NOMO-1 treated with dmso at 0.1 percent for 144 hours (cell line): Measurements from ENCODE around the gene OSBPL2.

Source experiments
- DNase-seq: peaks from one replicate; lab custom pipeline; 2025; ENCODE audit not compliant: unreplicated experiment; lab: John Stamatoyannopoulos, UW

OSBPL2 gene

DNA sequence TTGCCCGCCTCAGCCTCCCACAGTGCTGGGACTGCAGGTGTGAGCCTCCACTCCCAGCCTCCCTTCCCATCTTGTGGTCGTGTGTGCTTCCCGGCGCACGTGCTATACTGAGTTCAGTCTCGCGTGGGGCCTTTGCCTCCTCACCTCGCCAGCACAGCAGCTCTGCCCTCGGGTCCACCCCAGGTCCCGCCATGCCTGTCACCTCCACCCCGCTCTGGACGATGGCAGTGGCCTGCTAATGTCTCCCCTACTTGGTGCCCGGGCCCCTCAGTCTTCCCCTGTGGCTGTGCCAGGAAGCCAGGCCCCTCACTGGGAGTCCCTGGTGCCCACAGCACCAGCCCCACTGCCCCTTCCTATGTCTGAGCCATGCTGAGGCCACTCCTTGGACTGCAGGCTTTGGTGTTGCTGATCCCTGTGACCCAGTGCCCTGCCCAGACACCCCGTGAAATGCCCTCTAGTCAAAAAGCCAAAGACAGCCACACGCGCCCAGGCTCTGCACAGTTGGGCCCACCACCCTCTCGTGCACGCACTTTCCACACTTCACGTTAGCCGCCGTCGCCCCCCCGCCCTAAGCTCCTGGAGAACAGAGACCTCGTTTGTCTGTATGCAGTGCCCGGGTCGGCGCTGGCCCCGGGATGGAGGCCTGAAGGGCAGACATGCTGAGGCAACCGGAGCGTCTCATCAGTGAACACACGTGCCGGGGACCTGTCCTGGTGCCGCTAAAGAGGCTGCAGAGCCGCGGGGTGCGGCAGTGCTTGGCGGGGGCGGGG is 32.5 kb upstream of the OSBPL2 start:
- DNase-seq, result no peak

DNA sequence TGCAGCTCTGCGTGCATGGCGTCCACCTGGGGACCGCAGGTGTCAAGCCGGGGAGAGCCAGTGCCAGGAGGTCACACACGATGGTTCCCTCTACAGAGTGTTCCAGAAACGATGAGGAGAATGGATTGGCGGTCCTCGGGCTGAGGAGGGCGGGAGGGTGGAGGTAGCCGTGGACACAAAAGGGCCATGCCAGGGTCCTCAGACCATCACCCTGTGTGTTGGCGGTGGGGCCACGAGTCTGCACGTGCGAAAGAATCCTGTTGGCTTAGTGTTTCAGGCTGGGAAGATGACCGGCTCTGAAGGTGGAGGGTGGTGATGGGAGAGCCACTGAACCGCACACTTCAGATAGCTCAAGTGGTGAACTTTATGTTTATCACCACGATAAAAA is 31.9 kb upstream of the OSBPL2 start:
- DNase-seq, result no peak

DNA sequence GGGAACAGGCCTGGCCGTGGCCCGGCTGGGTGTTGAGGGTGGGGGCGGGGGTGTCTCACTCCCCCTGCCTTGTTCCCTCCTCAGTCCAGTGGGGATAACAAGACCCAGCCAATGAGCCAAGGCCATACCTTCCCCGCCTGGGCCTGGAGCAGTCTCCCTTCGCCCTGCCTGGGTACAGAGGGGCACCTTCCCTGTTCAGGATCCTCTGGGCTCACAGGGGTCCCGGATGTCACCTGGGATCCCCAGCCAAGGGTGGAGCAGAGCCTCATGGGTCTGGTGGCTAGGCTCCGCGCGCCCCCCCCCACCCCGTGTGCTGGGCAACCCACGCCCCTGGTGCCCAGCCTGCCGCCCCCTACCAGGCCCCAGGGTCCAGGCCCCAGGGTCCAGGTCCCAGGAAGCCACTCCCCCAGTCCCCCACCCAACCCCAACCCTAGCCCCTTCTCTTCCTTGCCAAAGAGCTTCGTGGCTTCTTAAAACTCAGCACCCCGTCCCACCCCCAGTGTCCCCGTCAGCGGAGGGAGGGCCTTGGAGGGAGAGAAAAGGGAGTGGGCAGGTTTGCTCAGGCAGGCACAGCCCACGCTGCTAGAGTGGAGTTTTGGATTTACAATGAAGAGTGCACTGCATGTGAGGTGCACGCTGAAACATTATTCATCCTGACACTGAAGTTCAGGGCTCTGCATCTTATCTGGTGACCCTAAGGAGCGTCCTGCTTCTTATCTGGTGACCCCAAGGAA is 30.1 kb upstream of the OSBPL2 start:
- no peak for DNase-seq

DNA sequence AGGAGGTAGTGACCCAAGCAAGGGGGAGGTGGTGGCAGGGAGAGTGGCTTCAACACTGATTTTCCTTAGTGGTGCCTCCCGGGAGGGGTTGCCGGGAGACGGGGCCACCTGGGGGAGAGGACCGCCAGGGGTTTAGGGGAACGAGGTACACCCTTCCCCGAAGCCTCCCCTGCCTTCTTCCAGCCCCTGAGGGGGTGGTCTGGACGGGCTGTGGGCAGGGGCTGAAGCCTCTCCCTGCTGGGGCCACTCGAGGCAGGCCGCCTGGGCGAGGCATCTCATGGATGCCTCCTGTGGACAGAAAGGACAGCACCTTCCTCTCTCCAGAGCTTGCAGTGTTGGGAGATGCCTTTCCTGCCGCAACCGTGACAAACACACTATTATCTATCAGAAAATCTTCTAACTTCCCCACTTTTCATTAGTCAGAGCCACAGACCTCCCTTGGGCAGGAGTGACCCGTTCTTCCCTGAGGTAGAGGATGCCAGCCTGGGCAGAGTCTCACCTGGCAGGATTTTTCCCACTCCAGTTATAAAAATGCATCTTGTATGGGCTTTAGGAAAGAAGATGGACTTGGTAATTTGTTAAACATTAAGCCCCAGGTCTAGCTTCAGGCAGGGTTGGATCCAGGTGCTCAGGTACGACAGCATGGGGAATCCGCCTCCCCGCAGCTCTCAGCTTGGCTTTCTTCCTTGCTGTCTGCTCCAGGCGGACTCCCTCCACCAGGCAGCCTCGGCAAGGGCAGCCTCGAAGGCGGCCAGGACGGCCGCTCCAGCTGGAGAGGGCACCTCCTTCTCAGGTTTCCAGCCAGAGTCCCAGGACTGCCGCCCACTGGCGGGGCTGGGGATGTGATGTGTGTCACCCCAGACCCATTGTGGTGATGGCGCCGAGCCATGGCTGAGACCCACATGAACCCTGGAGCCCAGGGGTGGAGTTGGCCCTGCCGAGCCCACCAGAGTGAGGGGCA is 29.2 kb upstream of the OSBPL2 start:
- no peak for DNase-seq

DNA sequence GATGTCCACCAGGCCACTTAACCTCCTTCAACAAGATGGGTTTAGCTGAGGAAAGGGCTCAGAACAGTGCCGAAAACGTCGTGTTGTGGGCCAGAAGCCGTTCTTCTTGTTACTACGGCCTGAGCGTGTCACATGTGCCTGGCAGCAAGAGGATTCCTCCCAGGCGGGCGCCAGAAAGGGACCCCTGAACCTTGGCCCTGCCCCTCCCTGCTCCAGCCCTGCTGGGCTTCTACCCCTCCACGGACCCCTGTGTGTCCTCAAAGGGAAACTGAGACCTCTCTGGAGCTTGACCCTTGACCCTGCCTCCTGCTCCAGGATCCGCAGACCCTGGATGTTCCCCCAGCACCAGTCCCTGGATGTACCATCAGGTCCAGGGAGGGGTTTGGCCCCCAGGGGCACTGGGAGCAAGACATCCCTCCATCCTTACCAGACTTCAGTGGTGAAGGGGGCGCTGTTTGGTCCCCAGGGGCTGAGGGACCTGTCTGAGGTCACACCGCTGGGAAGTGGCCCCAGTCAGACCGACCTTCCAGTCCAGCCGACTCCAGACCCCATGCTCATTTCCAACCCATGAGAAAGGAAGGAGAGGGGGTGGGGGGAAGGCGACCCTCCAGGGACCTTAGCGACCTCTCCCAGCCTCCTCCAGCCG is 28.3 kb upstream of the OSBPL2 start:
- DNase-seq, result no peak

DNA sequence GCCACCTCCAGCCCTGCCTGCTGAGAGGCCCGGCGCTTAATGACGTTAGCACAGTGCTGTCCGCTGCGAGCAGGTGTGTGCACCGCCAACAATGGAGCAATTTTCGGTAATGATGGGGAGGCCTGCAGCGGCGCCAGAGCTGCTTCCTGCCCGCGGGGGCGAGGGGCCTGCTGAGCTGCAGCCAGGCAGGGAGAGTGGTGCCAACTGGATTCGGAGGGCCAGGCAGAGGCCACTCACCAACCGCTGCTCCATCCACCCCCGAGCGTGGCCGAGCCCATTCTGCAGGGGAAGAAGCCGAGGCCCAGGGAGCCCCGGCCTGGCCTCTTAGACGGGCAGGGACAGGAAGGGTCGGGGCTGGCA is 27.8 kb upstream of the OSBPL2 start:
- no peak for DNase-seq

DNA sequence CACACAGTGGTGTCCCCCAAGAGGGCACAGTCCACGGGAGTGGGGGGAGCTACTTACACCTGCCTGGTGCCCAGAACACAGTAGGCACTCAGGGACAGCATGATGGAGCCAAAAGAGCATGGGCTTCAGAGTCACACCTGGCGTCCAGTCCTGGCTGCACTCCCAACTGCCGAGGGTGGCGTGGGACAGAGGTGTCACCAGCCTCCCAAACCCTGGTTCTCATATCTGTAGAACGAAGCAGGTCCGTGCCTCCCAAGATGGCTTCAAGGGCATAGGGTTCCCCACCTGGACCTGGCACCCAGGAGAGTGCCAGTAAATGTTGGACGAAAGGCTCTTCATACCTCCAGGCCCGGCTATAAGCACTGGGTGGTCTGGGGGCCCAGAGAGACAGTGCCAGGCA is 27.1 kb upstream of the OSBPL2 start:
- no peak for DNase-seq

DNA sequence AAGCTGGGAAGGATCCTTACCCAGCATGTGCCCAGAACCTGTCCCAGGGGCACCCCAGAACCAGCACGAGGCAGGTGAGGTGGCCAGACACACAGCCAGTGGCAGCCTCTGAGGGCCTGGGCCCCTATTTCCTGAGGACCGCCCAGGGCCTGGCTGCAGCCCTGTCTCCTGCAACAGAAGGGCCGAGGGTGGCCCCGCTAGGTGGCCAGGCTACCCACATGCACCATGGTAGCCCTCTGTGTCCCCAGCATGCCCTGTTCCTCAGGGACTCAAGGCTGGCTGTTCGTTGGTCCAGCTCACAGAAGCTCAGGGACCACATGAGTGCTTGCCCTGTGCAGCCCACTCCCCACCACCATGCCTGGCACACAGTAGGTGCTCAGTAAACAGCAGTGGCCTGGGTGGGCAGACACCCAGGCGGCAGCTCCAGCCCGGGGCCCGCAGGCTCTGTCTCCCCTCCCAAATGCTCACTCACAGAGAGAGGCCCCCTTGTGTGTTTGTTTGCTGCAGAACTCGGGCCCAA is 26.5 kb upstream of the OSBPL2 start:
- DNase-seq, result no peak

DNA sequence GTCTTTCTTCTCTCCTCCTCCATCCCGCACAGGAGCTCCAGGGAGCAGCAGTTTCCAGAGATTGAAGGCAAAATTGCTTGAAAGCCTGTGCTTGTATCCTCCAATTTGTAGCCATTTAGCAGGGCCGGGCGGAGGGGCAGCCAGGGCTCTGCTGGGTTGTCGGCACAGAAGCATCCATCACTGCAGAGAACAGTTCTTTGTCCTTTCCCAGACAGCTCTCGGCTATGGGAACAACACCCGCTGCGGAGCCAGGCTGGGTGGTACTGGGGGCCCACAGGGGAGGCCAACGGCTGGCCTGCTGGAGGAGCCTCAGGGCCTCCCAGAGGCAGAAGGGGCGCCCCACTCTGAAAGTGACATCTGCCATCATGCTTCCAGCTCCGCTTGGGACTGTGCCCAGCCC is 26.0 kb upstream of the OSBPL2 start:
- no peak for DNase-seq

DNA sequence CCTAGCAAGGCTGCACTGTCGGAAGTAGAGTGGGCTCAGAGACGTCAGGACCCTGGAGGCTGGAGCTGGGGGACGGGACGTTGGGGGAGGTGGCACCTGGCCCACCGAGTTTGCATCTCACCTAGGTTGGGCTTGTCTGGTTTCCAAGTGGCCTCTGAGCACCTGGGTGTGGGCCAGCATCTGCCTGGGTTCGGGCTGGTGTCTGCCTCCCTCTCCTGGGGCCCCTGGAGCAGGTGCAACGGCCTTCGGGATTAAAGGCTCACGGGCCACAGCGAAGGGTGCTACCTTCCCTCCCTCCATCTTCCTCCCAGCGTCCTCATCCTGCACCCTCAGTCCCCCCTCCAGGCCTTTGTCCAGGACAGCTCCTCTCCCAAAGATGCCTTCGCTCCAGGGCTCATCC is 24.3 kb upstream of the OSBPL2 start:
- no peak for DNase-seq

DNA sequence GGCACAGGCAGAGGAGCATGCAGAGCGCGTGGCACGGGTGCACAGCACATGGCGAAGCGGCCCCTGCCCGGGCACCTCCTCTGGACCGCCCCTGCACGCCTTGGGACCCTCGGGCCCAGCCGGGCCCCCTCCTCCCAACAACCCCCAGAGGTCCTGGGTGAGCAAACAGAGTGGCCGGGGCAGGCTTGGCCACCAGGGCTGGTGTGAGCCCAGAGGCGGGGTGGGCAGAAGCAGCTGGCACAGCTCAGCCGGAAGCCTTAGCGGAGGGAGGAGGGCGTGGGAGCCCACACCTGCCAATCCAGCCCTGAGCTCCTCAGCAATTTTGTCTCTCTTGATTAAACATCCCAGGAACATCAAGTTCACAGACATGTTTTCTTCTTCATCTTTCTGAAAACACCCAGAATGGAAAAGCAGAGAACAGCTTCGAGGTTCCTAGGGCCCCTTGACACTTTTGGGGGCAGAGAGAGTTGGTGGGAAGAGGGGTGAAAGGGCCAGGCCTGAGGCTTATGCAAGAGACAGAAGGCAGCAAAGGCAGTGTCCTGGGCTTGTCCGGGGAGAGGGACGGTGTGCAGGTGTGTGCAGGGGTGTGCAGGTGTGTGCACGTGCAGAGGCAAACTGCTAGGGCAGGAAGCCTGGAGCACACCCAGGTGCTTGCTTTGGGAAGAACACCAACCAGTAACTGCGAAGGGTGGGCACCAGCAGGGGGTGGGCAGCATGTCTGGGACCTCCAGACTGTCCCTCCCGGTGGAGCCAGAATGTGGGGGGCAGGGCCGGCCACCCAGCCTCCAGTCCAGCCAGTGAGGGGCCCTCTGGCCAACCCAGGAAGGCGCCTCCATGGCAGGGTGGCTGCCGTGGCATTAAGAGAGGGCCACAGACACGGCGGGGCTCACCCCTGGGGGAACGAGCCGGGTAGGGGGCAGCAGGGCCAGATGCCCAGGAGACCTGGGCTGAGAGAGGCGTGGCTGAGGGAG is 23.0 kb upstream of the OSBPL2 start:
- DNase-seq, result no peak

DNA sequence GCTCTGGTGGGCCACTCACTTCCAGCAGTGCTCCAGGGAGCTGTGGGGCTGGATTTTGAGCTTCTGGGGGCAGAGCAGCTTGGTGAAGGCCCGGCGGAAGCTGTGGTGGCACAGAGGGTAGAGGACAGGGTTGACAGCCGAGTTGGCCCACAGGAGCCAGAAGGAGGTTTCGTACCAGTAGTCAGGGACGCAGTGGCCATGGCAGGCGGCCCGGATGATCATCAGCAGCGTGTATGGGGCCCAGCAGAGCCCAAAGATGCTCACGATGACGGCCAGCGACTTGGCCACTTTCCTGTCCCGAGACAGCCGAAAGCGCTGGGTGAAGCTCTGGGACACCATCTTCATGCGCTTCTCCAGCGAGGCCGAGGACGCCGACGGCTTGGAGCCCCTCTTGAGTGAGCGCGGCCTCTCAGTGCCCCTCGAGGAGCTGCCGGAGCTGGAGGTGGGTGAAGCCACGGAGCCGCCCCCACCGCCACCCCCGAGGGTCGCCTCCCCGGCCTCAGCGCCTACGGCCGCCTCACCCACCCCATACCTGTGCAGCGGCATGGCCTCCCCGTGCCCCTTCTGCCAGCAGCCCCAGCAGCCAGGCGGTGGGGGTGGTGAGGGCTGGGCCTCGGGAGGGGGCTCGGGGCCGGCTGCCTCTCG is 22.2 kb upstream of the OSBPL2 start:
- DNase-seq, result no peak

DNA sequence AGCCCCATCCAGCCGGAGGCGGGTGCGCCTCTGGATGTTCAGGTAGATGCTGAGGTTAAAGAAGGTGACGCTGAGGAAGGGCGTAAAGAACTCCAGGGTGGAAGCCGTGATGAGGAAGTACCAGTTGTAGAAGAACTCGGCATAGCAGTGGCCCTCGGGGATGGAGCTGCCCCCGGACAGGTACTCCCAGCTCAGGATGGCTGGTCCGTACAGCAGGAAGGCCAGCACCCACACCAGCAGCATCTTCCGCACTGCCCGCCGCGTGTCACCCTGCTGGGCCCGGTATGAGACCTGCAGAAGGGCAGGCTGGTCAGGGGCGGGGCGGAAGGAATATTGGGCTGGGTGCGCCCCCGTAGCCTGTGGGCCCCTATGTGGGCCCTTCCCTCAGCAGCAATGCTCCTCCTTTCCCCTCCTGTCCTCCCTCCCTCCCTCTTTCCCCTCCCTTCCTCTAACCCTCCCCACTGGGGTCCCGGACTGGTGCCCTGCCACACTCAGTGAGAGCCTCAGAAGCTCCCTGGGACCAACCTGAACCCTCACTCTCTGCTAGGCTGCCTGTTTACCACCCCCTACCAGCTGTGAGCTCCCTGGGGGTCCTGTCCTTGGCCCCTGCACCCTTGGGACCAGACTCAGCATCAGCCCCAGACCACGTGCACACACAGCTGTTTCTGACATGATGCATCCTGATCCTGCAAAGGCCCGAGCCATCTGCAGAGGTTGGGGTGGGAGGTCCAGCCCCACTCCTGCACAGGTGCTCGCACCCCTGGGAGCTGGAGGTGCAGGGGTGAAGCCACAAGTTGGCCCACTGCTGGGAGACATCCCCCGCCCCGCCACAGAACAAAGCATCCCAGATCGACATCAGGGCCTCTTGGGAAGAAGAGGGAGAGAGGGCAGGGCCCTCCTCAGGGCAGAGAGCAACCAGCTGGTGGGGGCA is 21.4 kb upstream of the OSBPL2 start:
- no peak for DNase-seq

DNA sequence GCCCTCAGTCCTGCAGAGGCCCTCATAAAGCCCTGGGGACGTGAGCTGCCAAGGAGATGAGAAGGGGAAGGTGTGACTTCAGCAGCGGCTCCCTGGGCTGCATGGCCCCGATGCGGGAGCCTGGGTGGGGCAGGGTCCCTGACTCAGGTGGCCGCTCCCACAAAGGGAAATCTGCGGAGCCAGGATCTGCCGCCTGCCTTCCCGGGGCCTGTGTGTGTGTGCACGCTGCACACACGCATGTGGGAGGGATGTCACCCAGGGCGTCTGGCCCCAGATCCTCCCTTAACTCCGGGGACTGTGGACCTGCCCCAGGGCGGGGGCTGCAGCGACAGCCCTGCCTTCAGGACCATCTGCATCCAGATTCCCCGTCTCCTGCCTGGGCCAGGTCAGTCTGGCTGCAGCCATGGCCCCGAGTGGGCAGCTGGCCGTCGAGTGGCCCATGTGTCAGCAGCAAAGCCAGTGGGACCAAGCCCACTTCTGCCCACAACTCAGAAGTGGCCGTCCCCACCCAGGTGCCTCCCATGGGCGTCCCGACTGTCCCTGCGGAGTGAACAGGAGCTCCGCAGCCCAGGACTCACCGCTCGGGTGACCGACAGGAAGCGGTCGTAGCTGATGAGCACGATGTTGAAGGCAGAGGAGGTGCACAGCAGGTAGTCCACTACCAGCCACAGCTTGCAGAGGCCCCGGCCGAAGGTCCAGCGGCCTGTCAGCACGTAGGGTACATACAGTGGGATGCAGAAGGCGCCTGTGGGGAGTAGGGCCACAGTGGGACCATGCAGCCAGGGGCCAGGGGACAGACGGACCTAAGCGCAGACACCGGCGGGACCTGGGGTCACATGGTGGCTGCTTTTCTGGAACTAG is 20.2 kb upstream of the OSBPL2 start:
- no peak for DNase-seq

DNA sequence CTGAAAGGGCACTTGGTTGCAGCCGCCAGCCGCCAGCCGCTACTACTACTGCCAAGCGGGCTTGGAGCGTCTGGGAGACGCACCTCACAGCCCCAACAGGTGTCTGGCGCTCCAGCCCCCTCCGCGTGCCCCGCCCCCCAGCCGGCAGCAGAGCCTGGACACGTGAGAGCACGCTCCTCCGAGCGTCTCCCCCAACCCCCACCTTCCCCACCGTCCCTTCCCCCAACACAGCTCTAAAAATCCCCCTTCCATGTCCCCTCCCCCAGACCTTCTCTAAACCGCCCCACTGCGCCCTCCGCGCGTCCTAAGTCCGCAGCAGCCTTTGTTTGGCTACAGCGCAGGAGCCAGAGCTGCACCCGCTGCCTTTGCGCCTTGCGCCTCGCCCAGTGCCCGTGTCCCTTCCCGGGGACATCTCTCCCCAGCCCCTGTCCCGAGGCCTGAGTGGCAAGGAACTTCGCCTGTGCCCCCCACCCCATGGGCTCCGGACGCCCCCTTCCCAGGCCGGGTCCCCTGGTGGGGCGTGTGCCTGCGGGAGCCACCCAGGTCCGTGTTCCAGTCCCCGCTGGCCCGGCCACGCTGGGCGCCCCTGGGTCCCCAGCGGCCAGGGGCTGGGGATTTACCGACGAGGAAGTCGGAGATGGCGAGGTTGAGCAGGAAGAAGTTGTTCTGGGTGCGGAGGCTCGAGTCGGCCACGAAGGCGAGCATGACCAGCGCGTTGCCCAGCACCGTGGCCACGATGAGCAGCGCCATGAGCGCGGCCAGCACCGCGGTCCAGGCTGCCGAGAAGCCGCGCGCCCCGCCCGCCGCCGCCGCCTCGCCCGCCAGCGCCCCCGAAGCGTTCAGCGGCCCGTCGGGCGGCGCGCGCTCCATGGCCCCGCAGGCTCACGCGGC is 19.0 kb upstream of the OSBPL2 start:
- DNase-seq, result no peak

DNA sequence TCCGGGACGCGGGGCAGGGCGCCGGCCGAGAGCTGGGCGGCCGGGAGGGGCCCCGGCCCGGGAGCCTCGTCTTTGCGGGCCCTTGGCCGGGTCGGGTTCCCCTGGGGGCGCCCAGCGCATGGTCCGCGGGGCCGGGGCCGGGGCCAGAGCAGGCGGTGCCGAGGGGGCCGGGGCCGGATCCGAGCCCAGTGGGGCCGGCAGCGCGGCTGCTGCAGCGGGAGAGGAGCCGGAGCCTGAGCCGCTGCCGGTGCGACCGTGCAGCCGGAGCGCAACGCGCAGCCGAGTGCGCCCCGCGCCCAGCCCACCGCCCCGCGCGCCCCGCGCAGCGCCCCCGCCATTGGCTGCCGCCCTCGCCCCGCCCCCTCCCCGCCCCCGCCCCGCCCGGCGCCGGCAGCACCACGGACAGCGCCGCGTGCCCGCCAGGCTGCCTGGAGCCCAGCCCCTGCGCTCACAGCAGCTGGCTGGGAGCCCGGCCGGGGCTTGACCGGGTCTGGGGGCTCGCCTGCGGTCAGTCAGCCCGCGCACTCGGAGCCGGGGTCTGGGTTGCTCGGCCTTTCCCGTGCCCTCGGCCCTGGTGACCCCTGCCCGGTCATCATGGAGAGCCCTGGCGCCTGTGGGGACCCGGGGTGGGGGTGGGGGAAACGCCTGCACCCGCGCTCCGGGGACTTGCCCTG is 18.2 kb upstream of the OSBPL2 start, which contains the start of gene HRH3:
HRH3 (minus strand) TSS at position 287 of the 674 bp plus-strand sequence. CDS start 308 bp downstream, outside the sequence.
- no peak for DNase-seq
